ENCODE measurements around the gene KRTAP1-4. TPM values are rescaled to one million over a fixed set of nuclear protein-coding genes. Genes with fewer than 3 reads are reported as not detected.

KRTAP1-4 gene
- polyA plus RNA-seq, 1 experiment = not detected

- TF ChIP-seq CTCF (IDR thresholded peaks at IDR 0.05; ENCODE audit: insufficient read depth, low read depth, low read length) = no peak
- POLR2A ChIA-PET = no interaction called here
- no peak for DNase-seq (ENCODE audit: low read depth)
- no peaks in the 10 kb centered on the region for H3K27me3 ChIP-seq (ENCODE audit: control insufficient read depth, insufficient read depth, low read length)
- H3K36me3 ChIP-seq (ENCODE audit: control insufficient read depth, insufficient read depth, low read length) = no peaks in the 10 kb centered on the region
- no peak overlapping the region for H3K4me3 ChIP-seq (ENCODE audit: low read depth, low read length)
- CTCF ChIA-PET = interaction anchor here (1.7 to 1.8 kb wide), 2 partner anchors 10 to 14 kb away, joined by 4 to 11 read pairs; no protein-coding TSS in a partner anchor
Observed at GRCh38 chr17:40981115-40981514, 48.9 kb downstream of the KRTAP1-4 start.

GRCh38 chr17:40980596-40980995 is 49.4 kb downstream of the KRTAP1-4 start:
- POLR2A ChIA-PET = interaction anchor here (0.6 kb wide), 1 partner anchor 79 kb away, joined by 5 read pairs; no protein-coding TSS in a partner anchor
- Histone ChIP-seq H3K4me3 (ENCODE audit: low read depth, low read length) (no peak overlapping the region), H3K36me3 (ENCODE audit: control insufficient read depth, insufficient read depth, low read length) (no peaks in the 10 kb centered on the region), H3K27me3 (ENCODE audit: control insufficient read depth, insufficient read depth, low read length) (no peaks in the 10 kb centered on the region)
- CTCF ChIA-PET = interaction anchor here (1.7 to 1.8 kb wide), 2 partner anchors 9 to 13 kb away, joined by 4 to 11 read pairs; no protein-coding TSS in a partner anchor
- no peak for TF ChIP-seq CTCF (IDR thresholded peaks at IDR 0.05; ENCODE audit: insufficient read depth, low read depth, low read length)
- DNase-seq (ENCODE audit: low read depth) = no peak

- Histone ChIP-seq H3K4me3 (ENCODE audit: low read depth, low read length) (no peak overlapping the region), H3K36me3 (ENCODE audit: control insufficient read depth, insufficient read depth, low read length) (no peaks in the 10 kb centered on the region), H3K27me3 (ENCODE audit: control insufficient read depth, insufficient read depth, low read length) (no peaks in the 10 kb centered on the region)
- ChIA-PET POLR2A (interaction anchor here (0.6 kb wide), 1 partner anchor 79 kb away, joined by 5 read pairs; no protein-coding TSS in a partner anchor), CTCF (interaction anchor here (1.7 kb wide), 1 partner anchor 9 kb away, joined by 11 read pairs; no protein-coding TSS in a partner anchor)
- no peak for TF ChIP-seq CTCF (IDR thresholded peaks at IDR 0.05; ENCODE audit: insufficient read depth, low read depth, low read length)
- DNase-seq (ENCODE audit: low read depth) = no peak
Observed at GRCh38 chr17:40980117-40980516, 49.9 kb downstream of the KRTAP1-4 start.

Small RNA genes lying within 50 kb of the gene (small RNA-seq; reads per million reads assigned to genes)
- gene KRTAP3-4P (ENCODE audit: insufficient read length, low read depth, low replicate concordance) = not detected

Other genes with a start within 250 kb of the KRTAP1-4 start
- not detected in 2 replicates for gene KRT27, start 247.6 kb downstream of the KRTAP1-4 start, polyA plus RNA-seq (2011; rRNA removed)
- not detected in 2 replicates for gene KRT28, start 230.2 kb downstream of the KRTAP1-4 start, polyA plus RNA-seq (2011; rRNA removed)
- 6.4 and 16.1 TPM in 2 replicates for gene KRT10, start 207.6 kb downstream of the KRTAP1-4 start, polyA plus RNA-seq (2011; rRNA removed)
- not detected in 2 replicates for gene KRT12, start 163.0 kb downstream of the KRTAP1-4 start, polyA plus RNA-seq (2011; rRNA removed)
- gene KRT20, start 145.0 kb downstream of the KRTAP1-4 start, polyA plus RNA-seq (2011; rRNA removed) = not detected in 2 replicates
- gene KRT23, start 92.5 kb downstream of the KRTAP1-4 start, polyA plus RNA-seq (2011; rRNA removed) = 0.09 and 0.11 TPM in 2 replicates
- not detected in 2 replicates for gene KRT39, start 63.2 kb downstream of the KRTAP1-4 start, polyA plus RNA-seq (2011; rRNA removed)
- not detected in 2 replicates for gene KRT40, start 45.9 kb downstream of the KRTAP1-4 start, polyA plus RNA-seq (2011; rRNA removed)
- not detected in 2 replicates for gene KRTAP3-3, start 36.0 kb downstream of the KRTAP1-4 start, polyA plus RNA-seq (2011; rRNA removed)
- not detected in 2 replicates for gene KRTAP3-2, start 30.3 kb downstream of the KRTAP1-4 start, polyA plus RNA-seq (2011; rRNA removed)
- 0.16 TPM in 1 of 2 replicates, not detected in the other for gene KRTAP3-1, start 21.1 kb downstream of the KRTAP1-4 start, polyA plus RNA-seq (2011; rRNA removed)
- gene KRTAP1-5, start 3.0 kb downstream of the KRTAP1-4 start, polyA plus RNA-seq (2011; rRNA removed) = 62.3 and 65.1 TPM in 2 replicates
- not detected in 2 replicates for gene KRTAP1-3, start 4.7 kb upstream of the KRTAP1-4 start, polyA plus RNA-seq (2011; rRNA removed)
- 0.32 TPM in 1 of 2 replicates, not detected in the other for gene KRTAP1-1, start 11.3 kb upstream of the KRTAP1-4 start, polyA plus RNA-seq (2011; rRNA removed)
- gene KRTAP2-1, start 17.1 kb upstream of the KRTAP1-4 start, polyA plus RNA-seq (2011; rRNA removed) = not detected in 2 replicates
- gene KRTAP2-2, start 25.0 kb upstream of the KRTAP1-4 start, polyA plus RNA-seq (2011; rRNA removed) = 0.16 TPM in 1 of 2 replicates, not detected in the other
- 1.3 and 1.4 TPM in 2 replicates for gene KRTAP2-3, start 29.9 kb upstream of the KRTAP1-4 start, polyA plus RNA-seq (2011; rRNA removed)
- gene KRTAP2-4, start 35.7 kb upstream of the KRTAP1-4 start, polyA plus RNA-seq (2011; rRNA removed) = not detected in 2 replicates
- gene KRTAP4-7, start 54.0 kb upstream of the KRTAP1-4 start, polyA plus RNA-seq (2011; rRNA removed) = not detected in 2 replicates
- gene KRTAP4-8, start 67.9 kb upstream of the KRTAP1-4 start, polyA plus RNA-seq (2011; rRNA removed) = not detected in 2 replicates
- not detected in 2 replicates for gene KRTAP4-16, start 72.0 kb upstream of the KRTAP1-4 start, polyA plus RNA-seq (2011; rRNA removed)
- not detected in 2 replicates for gene KRTAP4-9, start 75.2 kb upstream of the KRTAP1-4 start, polyA plus RNA-seq (2011; rRNA removed)
- not detected in 2 replicates for gene KRTAP4-11, start 88.2 kb upstream of the KRTAP1-4 start, polyA plus RNA-seq (2011; rRNA removed)
- gene KRTAP4-12, start 94.0 kb upstream of the KRTAP1-4 start, polyA plus RNA-seq (2011; rRNA removed) = 0.11 TPM in 1 of 2 replicates, not detected in the other
- not detected in 2 replicates for gene KRTAP4-6, start 110.3 kb upstream of the KRTAP1-4 start, polyA plus RNA-seq (2011; rRNA removed)
- gene KRTAP4-5, start 119.6 kb upstream of the KRTAP1-4 start, polyA plus RNA-seq (2011; rRNA removed) = not detected in 2 replicates
- not detected in 2 replicates for gene KRTAP4-4, start 130.6 kb upstream of the KRTAP1-4 start, polyA plus RNA-seq (2011; rRNA removed)
- gene KRTAP4-3, start 138.0 kb upstream of the KRTAP1-4 start, polyA plus RNA-seq (2011; rRNA removed) = not detected in 2 replicates
- gene KRTAP4-2, start 148.0 kb upstream of the KRTAP1-4 start, polyA plus RNA-seq (2011; rRNA removed) = not detected in 2 replicates
- gene KRTAP4-1, start 154.7 kb upstream of the KRTAP1-4 start, polyA plus RNA-seq (2011; rRNA removed) = 0.12 TPM in 1 of 2 replicates, not detected in the other
- not detected in 2 replicates for gene KRTAP9-1, start 159.7 kb upstream of the KRTAP1-4 start, polyA plus RNA-seq (2011; rRNA removed)
- not detected in 2 replicates for gene KRTAP9-2, start 196.5 kb upstream of the KRTAP1-4 start, polyA plus RNA-seq (2011; rRNA removed)
- not detected in 2 replicates for gene KRTAP9-3, start 202.3 kb upstream of the KRTAP1-4 start, polyA plus RNA-seq (2011; rRNA removed)
- not detected in 2 replicates for gene KRTAP9-8, start 207.8 kb upstream of the KRTAP1-4 start, polyA plus RNA-seq (2011; rRNA removed)
- not detected in 2 replicates for gene KRTAP9-4, start 219.5 kb upstream of the KRTAP1-4 start, polyA plus RNA-seq (2011; rRNA removed)
- not detected in 2 replicates for gene KRTAP9-9, start 225.2 kb upstream of the KRTAP1-4 start, polyA plus RNA-seq (2011; rRNA removed)
- gene KRTAP9-6, start 235.2 kb upstream of the KRTAP1-4 start, polyA plus RNA-seq (2011; rRNA removed) = not detected in 2 replicates
- gene KRTAP9-7, start 245.5 kb upstream of the KRTAP1-4 start, polyA plus RNA-seq (2011; rRNA removed) = not detected in 2 replicates